ENCODE data around the gene RAB40B.

The RAB40B gene

DNA sequence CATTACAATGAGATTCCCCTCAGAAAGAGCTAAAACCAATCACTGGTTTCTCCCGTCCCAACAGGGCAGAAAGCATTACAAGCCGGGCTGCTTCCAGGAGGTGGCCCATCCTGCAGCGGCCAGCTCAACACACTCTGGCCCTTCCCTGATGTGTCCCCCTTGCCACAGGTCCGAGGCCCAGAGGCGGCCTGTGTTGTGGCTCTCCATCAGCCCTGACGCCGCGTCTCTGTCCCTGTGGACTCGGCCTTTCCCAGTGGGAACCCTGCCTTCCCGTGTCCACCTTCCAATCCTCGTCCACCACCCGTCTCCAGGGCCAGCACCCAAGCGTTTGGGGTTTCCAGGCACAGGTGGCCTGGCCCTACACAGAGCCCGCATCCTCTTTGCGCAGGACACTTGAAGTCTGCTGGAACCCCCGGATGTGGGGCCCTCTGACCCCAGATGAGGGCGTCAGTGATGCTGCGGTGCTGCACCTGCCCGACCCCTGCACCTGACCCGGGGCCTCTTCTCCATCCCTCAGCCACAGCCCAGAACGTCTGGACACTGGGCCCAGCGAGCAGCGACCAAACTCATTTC lies 21.1 kb downstream of the RAB40B start:
- no peaks in the 10 kb centered on the region for H3K36me3 ChIP-seq (ENCODE audit: control insufficient read depth, insufficient read depth, low read length)
- H3K9me3 ChIP-seq (ENCODE audit: control insufficient read depth, low read length) = no peaks in the 10 kb centered on the region
- no peaks in the 10 kb centered on the region for H3K27me3 ChIP-seq (ENCODE audit: control insufficient read depth, insufficient read depth, low read length)
- no peak overlapping the region for H3K4me3 ChIP-seq (ENCODE audit: low read depth, low read length)
- H3K79me2 ChIP-seq = peaks cover 18% of the 10 kb centered on the region
- H3K4me2 ChIP-seq (ENCODE audit: low read length) = no peak overlapping the region
- H3K27ac ChIP-seq = no peak overlapping the region
- no peaks in the 10 kb centered on the region for H3K4me1 ChIP-seq
- TF ChIP-seq CTCF (IDR thresholded peaks at IDR 0.05) = no peak
- H3K9ac ChIP-seq = no peak overlapping the region
- no peak overlapping the region for H2AFZ ChIP-seq

DNA sequence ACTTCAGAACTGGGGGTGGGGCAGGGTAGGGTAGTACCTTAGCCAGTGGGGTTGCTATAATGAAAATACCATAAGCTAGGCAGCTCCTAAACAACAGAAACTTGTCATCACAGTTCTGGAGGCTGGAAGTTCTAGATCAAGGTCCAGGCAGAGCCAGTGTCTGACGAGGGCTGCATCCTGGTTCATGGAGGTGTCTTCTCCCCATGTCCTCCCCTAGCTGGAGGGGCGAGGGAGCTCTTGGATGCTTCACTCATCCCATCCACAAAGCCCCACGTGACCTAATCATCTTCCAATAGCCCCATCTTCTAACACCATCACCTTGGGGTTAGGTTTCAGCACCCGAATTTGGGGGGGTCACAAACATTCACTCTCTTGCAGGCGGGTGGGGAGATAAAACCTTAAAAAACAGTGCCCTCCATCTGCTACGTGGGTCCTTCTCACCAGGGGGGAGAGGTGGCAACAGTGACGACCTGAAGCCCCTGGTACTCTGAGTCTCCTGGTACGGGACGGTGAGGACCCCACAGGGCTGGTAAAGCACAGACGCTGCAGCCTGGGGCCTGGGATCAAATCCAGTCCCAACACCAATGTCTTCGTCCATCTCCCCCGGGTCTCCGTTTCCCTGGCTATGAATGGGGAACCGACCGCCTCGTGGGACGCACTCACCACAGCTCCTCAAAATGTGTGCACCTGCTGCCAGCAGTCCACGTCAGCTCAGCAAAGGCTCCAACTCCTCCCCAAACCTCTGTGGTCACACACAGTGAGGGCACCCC lies 22.8 kb downstream of the RAB40B start:
- no peak overlapping the region for H3K27ac ChIP-seq
- no peaks in the 10 kb centered on the region for H3K9me3 ChIP-seq (ENCODE audit: control insufficient read depth, low read length)
- H3K4me3 ChIP-seq (ENCODE audit: low read depth, low read length) = no peak overlapping the region
- no peak overlapping the region for H3K4me2 ChIP-seq (ENCODE audit: low read length)
- no peak overlapping the region for H2AFZ ChIP-seq
- H3K9ac ChIP-seq = no peak overlapping the region
- H3K4me1 ChIP-seq = no peaks in the 10 kb centered on the region
- TF ChIP-seq CTCF (IDR thresholded peaks at IDR 0.05) = no peak
- no peaks in the 10 kb centered on the region for H3K27me3 ChIP-seq (ENCODE audit: control insufficient read depth, insufficient read depth, low read length)
- peaks cover 14% of the 10 kb centered on the region for H3K79me2 ChIP-seq
- H3K36me3 ChIP-seq (ENCODE audit: control insufficient read depth, insufficient read depth, low read length) = no peaks in the 10 kb centered on the region

DNA sequence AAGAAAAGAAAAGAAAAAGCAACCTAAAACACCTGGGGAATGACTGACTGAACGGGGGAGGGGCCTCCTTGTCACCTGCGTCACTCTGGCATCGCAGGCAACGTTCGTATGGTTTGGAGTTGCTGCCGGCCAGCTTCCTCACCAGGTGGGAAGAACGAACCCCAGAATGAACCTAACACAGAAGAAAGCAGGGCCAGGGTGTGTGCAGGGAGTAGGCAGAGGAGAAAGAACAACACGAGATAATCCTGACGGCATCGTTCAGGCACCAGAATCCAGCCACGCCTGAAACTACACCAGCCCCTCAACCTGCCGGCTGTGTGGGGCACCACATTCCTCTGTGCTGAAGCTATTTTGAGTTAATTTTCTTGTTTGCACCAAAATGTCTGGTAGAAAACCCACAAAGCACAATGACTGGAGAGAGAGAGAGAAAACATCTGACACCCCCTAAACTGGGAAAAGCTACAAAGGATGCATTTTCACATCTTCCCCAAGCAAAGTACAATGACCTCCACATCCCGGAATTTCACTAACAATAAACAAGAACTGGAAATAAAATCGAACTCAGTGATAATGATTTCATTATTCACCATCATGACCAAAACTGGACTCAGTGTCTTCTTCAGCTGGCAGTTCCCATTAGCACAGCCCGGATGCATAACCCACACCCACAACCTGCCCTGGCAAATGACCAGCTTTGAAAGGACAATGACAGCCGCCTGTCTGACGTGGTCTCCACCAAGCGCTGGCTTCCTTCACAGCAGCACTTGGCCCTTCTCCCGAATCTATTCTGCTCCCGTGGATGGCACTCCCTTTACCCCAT lies 23.6 kb downstream of the RAB40B start:
- H3K9ac ChIP-seq = no peak overlapping the region
- no peaks in the 10 kb centered on the region for H3K4me1 ChIP-seq

GRCh38 chr17:82670661-82671450 lies 27.6 kb downstream of the RAB40B start:
- H3K79me2 ChIP-seq = peaks cover 2% of the 10 kb centered on the region
- no peak overlapping the region for H3K4me2 ChIP-seq (ENCODE audit: low read length)
- TF ChIP-seq CTCF (IDR thresholded peaks at IDR 0.05) = no peak
- H3K4me1 ChIP-seq = no peaks in the 10 kb centered on the region
- H3K9ac ChIP-seq = no peak overlapping the region
- no peaks in the 10 kb centered on the region for H3K27me3 ChIP-seq (ENCODE audit: control insufficient read depth, insufficient read depth, low read length)
- no peaks in the 10 kb centered on the region for H3K9me3 ChIP-seq (ENCODE audit: control insufficient read depth, low read length)
- no peak overlapping the region for H3K4me3 ChIP-seq (ENCODE audit: low read depth, low read length)
- H2AFZ ChIP-seq = no peak overlapping the region
- H3K27ac ChIP-seq = no peak overlapping the region
- no peaks in the 10 kb centered on the region for H3K36me3 ChIP-seq (ENCODE audit: control insufficient read depth, insufficient read depth, low read length)

More for the DNA sequence above, 23.6 kb downstream of the RAB40B start:
- Histone ChIP-seq H2AFZ (no peak overlapping the region), H3K36me3 (ENCODE audit: control insufficient read depth, insufficient read depth, low read length) (no peaks in the 10 kb centered on the region), H3K27ac (no peak overlapping the region), H3K27me3 (ENCODE audit: control insufficient read depth, insufficient read depth, low read length) (no peaks in the 10 kb centered on the region), H3K4me3 (ENCODE audit: low read depth, low read length) (no peak overlapping the region), H3K9me3 (ENCODE audit: control insufficient read depth, low read length) (no peaks in the 10 kb centered on the region), H3K4me2 (ENCODE audit: low read length) (no peak overlapping the region), H3K79me2 (peaks cover 13% of the 10 kb centered on the region)
- TF ChIP-seq CTCF (IDR thresholded peaks at IDR 0.05) = no peak
